ENCODE measurements around the gene GFOD2.
A peak's percentile ranks its signal among the peaks of the same experiment; 100 is the strongest.

Gene GFOD2

DNA sequence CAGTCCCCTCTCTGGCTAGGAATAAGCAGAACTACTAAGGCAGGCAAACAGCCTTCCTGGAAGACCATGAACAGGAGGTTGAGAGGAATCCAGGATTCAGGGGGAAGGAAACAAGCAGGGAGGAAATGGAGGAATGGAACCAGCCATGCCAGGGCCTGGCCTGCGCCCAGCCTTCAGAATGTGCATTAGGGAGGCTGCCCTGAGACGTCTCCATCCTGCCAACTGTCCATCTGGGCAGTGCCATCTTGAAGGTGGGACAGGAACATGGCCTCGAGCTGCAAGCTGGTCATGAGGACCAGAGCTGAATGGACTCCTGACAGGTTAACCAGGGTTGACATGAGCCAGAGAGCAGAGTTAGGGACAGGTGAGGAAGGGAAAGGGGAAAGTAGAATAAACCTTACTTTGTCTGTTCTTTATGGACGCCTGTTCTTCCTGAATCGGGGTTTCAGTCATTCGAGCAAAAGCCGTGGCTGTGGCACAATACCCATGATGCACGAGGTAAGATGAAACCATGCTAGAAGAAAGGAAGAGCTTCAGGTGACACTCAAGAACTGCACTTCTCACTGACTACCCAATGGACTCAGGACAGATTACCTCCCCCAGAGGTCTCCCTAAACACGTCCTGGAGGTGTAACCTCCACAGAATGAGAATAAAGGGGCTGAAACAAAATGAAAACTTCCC, 12.1 kb upstream of the GFOD2 start:
- DNase-seq = no peak

DNA sequence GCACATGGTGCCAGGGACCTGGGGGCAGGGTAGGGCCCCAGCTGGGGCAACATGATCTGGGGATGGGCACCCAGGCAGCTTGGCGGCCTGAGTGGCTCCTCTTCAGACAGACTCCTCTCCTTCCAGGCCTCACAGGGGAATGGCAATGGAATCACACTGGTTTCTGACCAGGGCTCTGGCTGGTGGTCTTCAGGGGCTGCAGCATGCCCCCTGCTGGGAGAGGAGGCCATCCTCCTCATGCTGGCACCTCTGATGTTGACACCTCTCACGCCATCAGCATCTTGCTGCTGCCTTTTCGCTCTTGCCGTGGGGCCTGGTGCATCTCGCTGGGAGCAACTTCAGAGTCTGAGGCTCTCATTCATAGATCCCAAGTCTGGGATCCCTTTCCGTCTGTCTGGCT, 11.2 kb upstream of the GFOD2 start:
- no peak for DNase-seq

DNA sequence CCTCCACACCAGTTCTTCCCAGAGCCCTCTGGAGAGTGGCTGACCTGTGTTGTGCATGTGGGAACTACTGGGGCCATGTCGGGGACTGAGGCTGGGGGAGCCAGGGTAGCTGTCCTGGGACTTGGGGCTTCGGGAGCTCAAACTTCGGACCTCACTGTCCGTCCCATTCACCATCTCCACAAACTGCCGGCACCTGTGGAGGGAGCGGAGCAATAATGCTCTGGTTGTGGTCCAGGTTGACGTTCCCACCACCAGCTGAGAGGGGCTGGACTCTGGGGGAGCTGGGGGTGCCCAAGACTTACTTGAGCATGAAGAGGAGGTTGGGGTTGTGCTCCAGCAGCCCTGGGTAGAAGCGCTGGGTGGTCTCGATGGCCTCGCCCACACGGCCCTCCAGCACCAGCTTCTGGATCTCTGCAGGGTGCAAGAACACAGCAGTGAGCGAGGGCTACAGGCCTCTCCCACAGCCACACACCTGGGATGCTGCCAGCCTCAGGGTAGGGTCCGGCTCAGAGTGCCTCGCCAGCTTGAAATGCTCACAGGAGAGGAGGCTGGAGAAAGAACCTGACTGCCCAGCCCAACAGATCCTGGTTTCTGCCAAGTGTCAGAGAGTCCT, 10.6 kb upstream of the GFOD2 start:
- DNase-seq = no peak

GRCh38 chr16:67727521-67728485, 8.7 kb upstream of the GFOD2 start:
- DNase-seq = no peak

DNA sequence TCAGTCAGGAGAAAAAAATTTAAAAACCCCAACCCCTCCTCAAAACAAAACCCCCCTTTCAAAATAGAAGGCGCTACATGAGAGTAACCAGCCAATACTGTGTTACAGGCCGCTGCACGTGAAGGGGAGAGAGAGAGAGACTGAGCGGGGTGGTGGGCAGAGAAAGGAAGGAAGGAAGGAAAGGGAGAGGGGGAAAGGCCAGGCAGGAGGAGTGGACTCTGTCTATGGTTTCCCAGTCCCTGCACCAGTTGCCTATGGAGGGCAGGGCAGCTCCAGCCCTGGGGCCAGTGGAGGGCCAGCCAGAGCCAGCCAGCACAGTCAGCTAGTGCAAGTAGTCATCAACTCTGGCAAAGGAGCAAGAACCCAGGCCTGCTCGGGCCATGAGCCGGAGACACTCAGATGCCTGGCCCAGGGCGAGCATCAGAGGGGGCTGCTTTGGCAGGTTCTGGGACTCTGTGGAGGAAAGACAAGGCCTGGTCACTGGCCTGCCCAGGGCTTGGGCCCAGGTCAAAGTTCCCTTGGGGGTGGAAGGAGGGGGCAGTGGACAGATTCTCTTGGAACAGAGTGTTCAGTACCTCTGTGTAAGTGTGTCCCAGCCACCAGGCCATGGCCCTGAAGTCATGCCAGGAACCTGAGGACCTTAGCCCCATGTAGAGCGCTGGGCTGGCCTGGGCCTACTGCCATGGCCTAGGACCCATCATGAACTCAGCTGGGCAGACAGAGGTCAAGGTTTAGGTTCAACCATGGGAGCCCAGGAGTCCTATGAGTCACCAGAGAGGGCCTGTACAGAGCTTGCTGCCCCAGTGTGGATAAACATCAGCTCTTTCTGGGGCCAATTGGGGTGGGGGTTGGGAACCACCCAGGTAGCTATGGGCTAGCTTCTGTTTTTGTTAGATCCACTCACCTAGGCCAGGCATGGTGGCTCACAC, 7.3 kb upstream of the GFOD2 start:
- no peak for DNase-seq

DNA sequence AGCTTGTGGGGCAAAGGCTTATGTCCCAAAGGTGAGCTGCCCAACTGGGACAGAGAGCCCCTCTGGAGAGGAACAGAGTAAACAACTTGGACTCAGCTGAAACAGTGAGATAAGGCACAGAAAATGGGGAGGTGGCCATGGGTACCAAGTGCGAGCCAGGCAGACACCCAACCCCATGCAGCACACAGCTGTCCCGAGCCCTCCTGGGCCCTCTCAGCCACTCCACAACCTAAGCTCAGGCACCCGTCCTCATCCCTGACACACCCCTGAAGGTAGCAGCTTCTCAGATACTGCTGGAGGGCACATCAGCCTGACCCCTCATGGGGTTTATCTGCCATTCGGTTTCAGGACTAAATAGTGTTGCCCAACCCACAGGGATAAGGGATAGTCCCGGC, 4.8 kb upstream of the GFOD2 start:
- DNase-seq = no peak

DNA sequence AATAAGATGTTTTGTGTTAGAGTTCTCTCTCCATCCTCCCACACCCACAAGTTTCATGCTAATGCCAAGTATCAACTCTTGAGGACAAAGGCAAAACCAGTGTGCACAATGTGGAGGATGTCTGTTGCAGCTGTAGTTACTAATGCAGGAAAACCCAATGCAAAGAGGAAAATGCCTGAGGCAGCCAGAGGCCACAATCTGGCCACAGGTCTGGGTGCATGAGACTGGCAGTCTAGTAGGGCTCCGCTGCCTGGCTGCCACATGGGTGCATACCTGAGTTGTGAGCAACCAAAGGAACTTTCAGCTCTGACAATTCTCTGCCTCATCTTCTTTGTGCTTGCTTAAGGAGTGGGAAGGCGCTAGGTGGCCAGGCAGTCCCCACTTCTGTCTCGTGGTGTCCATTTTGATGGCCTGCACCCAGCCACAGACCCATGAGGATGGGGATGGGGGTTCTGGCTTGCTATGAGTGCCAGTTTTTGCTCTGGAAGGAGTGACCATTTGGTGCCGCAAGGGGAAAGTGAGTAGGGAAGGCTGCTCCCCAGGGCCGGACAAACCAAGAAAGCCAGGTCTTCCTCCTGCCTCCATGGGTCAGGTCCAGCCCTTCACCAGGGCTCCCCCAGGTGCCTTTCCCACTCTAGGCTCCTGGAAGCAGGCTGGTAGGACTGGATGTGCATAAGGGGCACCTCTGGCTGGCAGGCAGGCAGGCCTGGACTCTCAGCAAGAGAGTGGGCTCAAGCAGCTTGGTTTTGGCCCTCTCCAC, 4.2 kb upstream of the GFOD2 start:
- DNase-seq = no peak

DNA sequence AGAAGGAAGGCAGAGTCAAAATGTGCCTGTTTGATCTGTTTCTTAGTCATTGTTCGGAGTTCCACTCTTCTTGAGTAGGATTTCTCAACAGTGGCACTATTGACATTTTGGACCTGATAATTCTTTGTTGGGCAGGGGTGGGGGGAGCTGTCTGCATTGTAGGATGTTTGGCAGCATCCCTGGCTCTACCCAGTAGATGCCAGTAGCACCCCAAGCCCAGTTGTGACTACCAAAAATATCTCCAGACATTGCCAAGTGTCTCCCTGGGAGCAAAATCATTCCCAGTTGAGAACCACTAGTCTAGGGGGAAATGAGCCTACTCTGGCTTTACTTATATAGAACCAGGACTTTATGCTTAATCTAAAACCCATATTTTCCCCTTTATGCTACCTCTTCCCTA, 1.1 kb upstream of the GFOD2 start:
- no peak for DNase-seq

- peak; percentile 11 for DNase-seq
Measured at GRCh38 chr16:67719778-67720144, 645 bp upstream of the GFOD2 start.

DNA sequence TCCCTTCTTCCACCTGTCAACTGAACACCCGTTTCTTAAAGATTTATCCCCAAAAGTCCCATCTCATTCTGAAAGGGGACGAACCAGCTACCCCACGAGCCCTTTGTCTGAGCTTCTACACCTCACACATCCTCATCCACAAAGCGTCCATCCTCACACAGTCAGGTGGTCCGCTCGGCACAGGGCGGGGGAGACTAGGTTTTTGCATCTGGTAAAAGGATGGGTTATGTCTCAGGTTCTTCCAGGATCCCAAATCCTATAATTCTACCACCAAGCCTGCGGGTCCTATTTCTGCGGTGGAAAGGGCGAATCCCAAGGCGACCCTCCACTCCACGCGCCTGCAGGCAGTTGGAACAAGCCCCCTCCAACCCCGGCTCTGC, 458 bp downstream of the GFOD2 start:
- DNase-seq = peak; percentile 2

DNA sequence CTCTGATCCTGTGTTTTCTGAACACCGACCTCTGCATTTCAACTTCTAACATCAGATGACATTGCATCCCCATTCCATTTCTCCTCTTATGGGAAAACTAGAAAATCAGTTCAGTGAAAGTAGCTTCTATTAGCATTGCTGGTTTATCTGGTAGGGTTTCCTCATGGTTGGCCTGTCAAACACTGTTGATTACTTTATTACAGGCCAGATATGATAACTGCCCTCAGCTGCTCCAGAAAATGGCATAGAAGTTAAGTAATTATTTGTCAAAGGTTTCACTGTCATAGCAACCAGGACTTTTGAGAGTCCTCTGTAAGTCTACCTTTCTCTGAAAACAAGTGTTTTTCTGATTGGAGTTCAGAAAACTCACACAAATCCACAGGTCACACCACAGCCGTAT, 3.0 kb downstream of the GFOD2 start:
- DNase-seq = no peak

DNA sequence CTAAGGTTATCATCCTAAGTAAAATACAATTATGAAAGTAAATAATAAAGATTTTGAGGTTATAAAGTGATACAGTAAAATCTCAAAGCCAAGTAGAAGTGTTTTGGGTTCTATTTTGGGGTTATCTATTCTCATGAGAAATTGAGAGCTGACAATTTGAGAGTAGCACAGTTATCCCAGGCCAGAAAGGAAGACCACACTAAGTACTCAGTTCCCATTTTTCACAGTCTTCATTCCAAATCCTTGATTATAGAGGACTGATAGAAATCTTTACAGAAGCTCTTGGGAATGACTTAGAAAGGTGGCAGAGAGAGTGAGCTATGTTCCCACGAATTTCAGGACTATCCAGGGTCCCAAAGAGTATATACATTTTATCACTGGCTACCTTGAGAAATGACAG, 4.6 kb downstream of the GFOD2 start:
- no peak for DNase-seq

- no peak for DNase-seq
Measured at GRCh38 chr16:67713647-67714273, 5.4 kb downstream of the GFOD2 start.

GRCh38 chr16:67710607-67711006, 8.5 kb downstream of the GFOD2 start:
- DNase-seq = no peak

- no peak for DNase-seq
Measured at GRCh38 chr16:67709050-67709449, 10.1 kb downstream of the GFOD2 start.

DNA sequence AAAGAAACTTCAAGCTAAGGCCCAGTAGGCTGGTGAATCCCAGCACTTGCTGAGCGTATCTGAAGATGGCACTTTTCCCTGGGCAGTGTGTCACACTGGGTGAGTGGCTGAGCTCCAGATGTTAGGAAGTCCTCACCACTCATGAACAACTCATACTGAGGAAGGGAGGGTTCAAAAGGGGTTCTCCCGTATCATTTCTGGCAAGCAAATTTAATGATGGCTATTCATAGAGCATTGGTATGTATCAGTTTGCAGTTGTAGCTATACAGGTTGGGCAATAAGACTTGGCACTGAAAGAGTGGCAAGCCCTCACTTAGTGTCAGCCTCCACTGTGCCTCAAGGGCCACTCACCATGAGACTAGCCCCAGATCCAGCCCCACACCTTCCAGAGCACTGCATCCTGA, 10.7 kb downstream of the GFOD2 start:
- no peak for DNase-seq

- no peak for DNase-seq
Measured at GRCh38 chr16:67707790-67708189, 11.3 kb downstream of the GFOD2 start.

DNA sequence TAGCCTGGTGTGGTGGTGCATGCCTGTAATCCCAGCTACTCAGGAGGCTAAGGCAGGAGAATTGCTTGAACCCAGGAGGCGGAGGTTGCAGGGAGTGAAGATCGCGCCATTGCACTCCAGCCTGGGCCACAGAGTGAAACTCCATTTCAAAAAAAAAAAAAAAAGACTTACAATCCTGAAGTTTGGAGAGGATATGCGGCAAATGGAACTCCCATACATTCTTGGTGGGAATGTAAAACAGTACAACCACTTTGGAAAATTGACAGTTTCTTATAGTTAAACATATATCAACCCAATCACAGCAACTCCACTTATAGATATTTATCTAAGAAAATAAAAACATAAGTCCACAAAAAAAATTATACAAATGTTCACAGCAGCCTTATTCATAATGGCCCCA, 11.9 kb downstream of the GFOD2 start:
- no peak for DNase-seq

GRCh38 chr16:67704110-67704509, 15.0 kb downstream of the GFOD2 start:
- no peak for DNase-seq

DNA sequence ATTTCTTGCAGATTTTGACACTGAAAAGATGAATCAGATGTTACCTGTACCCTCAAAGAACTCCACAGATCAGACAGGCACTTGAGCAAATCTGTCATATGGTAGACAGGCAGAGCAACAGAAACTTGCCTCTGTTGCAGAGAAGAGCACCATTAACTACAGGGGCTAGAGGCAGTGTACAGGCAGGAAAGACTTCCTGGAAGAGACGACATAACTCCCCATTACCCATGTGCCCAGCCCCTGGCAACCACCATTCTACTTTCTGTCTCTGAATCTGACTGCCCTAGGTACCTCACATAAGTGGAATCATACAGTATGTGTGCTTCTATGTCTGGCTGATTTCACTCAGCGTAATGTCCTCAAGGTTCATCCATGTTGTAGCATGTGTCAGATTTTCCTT, 15.5 kb downstream of the GFOD2 start:
- DNase-seq = no peak

DNA sequence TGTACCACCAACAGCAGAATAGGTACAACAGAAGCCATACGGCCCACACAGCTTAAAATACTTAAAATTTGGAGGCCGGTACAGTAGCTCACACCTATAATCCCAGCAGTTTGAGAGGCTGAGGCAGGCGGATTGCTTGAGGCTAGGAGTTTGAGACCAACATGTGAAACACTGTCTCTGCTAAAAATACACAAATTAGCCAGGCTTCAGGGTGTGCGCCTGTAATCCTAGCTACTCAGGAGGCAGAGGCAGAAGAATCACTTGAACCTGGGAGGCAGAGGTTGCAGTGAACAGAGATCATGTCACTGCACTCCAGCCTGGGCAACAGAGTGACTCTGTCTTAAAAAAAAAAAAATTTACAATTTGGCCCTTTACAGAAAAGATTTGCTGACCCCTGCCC, 17.0 kb downstream of the GFOD2 start:
- DNase-seq = no peak

- no peak for DNase-seq
Measured at GRCh38 chr16:67701420-67701819, 17.7 kb downstream of the GFOD2 start.

Measured in stimulated activated CD4-positive, alpha-beta T cell treated with anti-CD3 and anti-CD28 coated beads, Interleukin-12 subunit alpha, Interleukin-12 subunit beta, amount 100 ng/mL, for 4 hours (primary cell).